PC-3 (cell line): Measurements from ENCODE around the gene MANSC1. TPM values are rescaled to one million over a fixed set of nuclear protein-coding genes. Genes with fewer than 3 reads are reported as not detected.

Source experiments
- ATAC-seq: fragments of 200-7000 bp; cut with Tn5 transposase; 2 replicates; pipeline ENCODE4 v1.9.1; 2020; ENCODE audit warnings: mild to moderate bottlenecking, moderate library complexity
- BruUV-seq: library from RNA; stranded (reverse); fragments of 400-500 nt; replicated peaks from 2 replicates; lab custom pipeline; 2021; lab: Mats Ljungman, UMichigan
- CTCF ChIA-PET: fragments of 300-600 bp; sonication (Branson Sonifier 250); formaldehyde crosslinking; loops from one replicate; lab custom pipeline; 2022; ENCODE audit warnings: antibody characterized with exemption; lab: Charles Lee
- POLR2A ChIA-PET: fragments of 300-600 bp; sonication (Branson Sonifier 250); formaldehyde crosslinking; loops from one replicate; lab custom pipeline; 2022; ENCODE audit warnings: antibody characterized with exemption; ENCODE audit not compliant: unreplicated experiment; lab: Charles Lee
- DNase-seq: peaks from one replicate; pipeline ENCODE4 v3.0.0-alpha.2; 2015
- H2AFZ ChIP-seq: fragments of 300-600 bp; sonication (generic); 2 replicates; pipeline ENCODE4 v1.6.0; 2016; ENCODE audit warnings: antibody characterized with exemption, low read length
- H3F3A ChIP-seq: fragments of 300-600 bp; sonication (generic); one replicate; pipeline ENCODE4 v1.6.0; 2017; ENCODE audit warnings: antibody characterized with exemption, low read length, control low read depth, mild to moderate bottlenecking; ENCODE audit not compliant: unreplicated experiment
- H3K27ac ChIP-seq: fragments of 300-600 bp; sonication (generic); 2 replicates; pipeline ENCODE4 v1.5.1; 2016; ENCODE audit warnings: mild to moderate bottlenecking, low read length
- H3K27me3 ChIP-seq: fragments of 300-600 bp; sonication (generic); 2 replicates; pipeline ENCODE4 v1.6.1; 2016; ENCODE audit warnings: low read length, mixed read lengths
- H3K36me3 ChIP-seq: fragments of 300-600 bp; sonication (generic); 2 replicates; pipeline ENCODE4 v1.6.1; 2016; ENCODE audit warnings: low read depth, mixed run types, low read length, mixed read lengths
- H3K4me1 ChIP-seq: fragments of 300-600 bp; sonication (generic); 2 replicates; pipeline ENCODE4 v1.5.1; 2016; ENCODE audit warnings: low read length; ENCODE audit not compliant: insufficient read depth
- H3K4me2 ChIP-seq: fragments of 300-600 bp; sonication (generic); 2 replicates; pipeline ENCODE4 v1.6.0; 2016; ENCODE audit warnings: low read length
- H3K4me3 ChIP-seq: fragments of 300-600 bp; sonication (generic); 2 replicates; pipeline ENCODE4 v1.5.1; 2016; ENCODE audit warnings: mild to moderate bottlenecking, low read length, mixed read lengths
- H3K79me2 ChIP-seq: fragments of 300-600 bp; sonication (generic); 2 replicates; pipeline ENCODE4 v1.6.1; 2017; ENCODE audit warnings: low read length, mixed read lengths
- H3K9ac ChIP-seq: fragments of 300-600 bp; sonication (generic); 2 replicates; pipeline ENCODE4 v1.6.0; 2016; ENCODE audit warnings: mild to moderate bottlenecking, low read length
- H3K9me2 ChIP-seq: fragments of 300-600 bp; sonication (generic); replicated peaks from 2 replicates; pipeline ENCODE4 v1.6.1; 2016; ENCODE audit warnings: mixed run types, low read length, mixed read lengths
- H3K9me3 ChIP-seq: fragments of 300-600 bp; sonication (generic); 2 replicates; pipeline ENCODE4 v1.6.1; 2016; ENCODE audit warnings: low read length, mixed read lengths
- H4K20me1 ChIP-seq: fragments of 300-600 bp; sonication (generic); 2 replicates; pipeline ENCODE4 v1.6.1; 2016; ENCODE audit warnings: low read length, mixed read lengths
- EZH2 ChIP-seq: fragments of 300-600 bp; sonication (generic); IDR thresholded peaks from one replicate; pipeline ENCODE4 v1.6.1; 2017; ENCODE audit warnings: antibody characterized with exemption, mild to moderate bottlenecking, low read length; ENCODE audit not compliant: unreplicated experiment
- EZH2phosphoT487 ChIP-seq: fragments of 300-600 bp; sonication (generic); IDR thresholded peaks from 2 replicates; pipeline ENCODE4 v1.6.1; 2018; ENCODE audit warnings: mild to moderate bottlenecking, antibody characterized with exemption, low read length, borderline replicate concordance
- intact Hi-C: fragments of 100-400 bp; cut with micrococcal nuclease; formaldehyde crosslinking; loops from 2 replicates; pipeline ENCODE4 v1.9.0; 2023
- total RNA-seq: library from RNA; depleted of rRNA; stranded (reverse); fragments of >200 nt; gene quantifications from 2 replicates; pipeline ENCODE4 v1.2.3, GENCODE V29; 2014; rRNA removed
- TF ChIP-seq, protein P1 (sequence below): fragments of 300-600 bp; sonication (generic); conservative IDR thresholded peaks from 2 replicates; pipeline ENCODE4 v1.5.1; 2017; ENCODE audit warnings: antibody characterized with exemption, low read depth, mild to moderate bottlenecking, low read length

The MANSC1 gene
- total RNA-seq, 1 experiment from 2014 or later = 2.8 TPM

DNA sequence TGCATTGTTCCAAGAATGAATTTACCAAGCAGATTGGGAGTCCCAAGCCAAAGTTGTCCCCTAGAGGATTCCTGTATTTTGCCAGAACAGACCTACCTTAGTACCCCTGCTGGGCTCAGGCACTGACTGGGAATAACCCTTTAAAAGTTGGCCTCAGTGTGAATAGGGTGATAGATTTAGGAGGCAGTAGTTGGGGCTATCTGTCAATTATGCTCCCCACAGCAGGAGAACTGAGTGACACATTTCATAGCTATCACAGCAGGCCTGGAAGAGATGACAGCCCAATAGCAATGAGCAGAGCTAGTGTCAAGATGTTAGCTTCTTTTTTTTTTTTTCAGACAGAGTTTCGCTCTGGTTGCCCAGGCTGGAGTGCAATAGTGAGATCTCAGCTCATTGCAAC is 68.9 kb downstream of the MANSC1 start:
- no TSS peak for BruUV-seq
- no peak overlapping the region for H3K9ac ChIP-seq
- ATAC-seq (no peak), DNase-seq (no peak)
- H3K4me3 ChIP-seq = no peak overlapping the region
- H3K27me3 ChIP-seq = no peaks in the 10 kb centered on the region
- no peaks in the 10 kb centered on the region for H3K9me3 ChIP-seq
- no peak overlapping the region for H3K27ac ChIP-seq
- intact Hi-C loops = no loop called here
- ChIA-PET POLR2A (no interaction called here), CTCF (no interaction called here)
- no peak overlapping the region for H3K4me2 ChIP-seq
- no peaks in the 10 kb centered on the region for H3K79me2 ChIP-seq
- H3K4me1 ChIP-seq = peaks cover 12% of the 10 kb centered on the region; the same call in 1 of the 2 replicates
- H3F3A ChIP-seq = no peaks in the 10 kb centered on the region
- TF ChIP-seq, protein P1, sequence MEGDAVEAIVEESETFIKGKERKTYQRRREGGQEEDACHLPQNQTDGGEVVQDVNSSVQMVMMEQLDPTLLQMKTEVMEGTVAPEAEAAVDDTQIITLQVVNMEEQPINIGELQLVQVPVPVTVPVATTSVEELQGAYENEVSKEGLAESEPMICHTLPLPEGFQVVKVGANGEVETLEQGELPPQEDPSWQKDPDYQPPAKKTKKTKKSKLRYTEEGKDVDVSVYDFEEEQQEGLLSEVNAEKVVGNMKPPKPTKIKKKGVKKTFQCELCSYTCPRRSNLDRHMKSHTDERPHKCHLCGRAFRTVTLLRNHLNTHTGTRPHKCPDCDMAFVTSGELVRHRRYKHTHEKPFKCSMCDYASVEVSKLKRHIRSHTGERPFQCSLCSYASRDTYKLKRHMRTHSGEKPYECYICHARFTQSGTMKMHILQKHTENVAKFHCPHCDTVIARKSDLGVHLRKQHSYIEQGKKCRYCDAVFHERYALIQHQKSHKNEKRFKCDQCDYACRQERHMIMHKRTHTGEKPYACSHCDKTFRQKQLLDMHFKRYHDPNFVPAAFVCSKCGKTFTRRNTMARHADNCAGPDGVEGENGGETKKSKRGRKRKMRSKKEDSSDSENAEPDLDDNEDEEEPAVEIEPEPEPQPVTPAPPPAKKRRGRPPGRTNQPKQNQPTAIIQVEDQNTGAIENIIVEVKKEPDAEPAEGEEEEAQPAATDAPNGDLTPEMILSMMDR = no peak
- TF ChIP-seq EZH2 (no peak), EZH2phosphoT487 (no peak)
- H2AFZ ChIP-seq = no peak overlapping the region
- no peaks in the 10 kb centered on the region for H3K36me3 ChIP-seq
- H3K9me2 ChIP-seq = no peaks in the 10 kb centered on the region
- no peaks in the 10 kb centered on the region for H4K20me1 ChIP-seq

DNA sequence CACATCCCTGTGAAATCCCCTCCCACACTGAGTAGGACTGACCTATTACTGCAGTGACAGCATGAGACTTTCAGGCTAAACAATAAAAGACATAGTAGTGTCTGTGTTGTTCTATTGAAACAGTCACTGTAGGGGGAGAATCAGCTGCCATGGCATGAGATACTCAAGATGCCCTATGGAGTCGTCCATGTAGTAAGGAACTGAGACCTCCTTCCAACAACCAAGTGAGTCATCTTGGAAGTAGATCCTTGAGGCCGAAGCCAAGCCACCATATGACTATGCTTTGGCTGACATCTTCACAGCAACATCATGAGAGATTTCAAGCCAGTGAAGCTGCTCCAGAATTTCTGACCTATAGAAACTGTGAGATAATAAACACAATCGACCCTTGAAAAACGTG is 71.1 kb downstream of the MANSC1 start:
- H3K9me3 ChIP-seq = no peaks in the 10 kb centered on the region
- no peak overlapping the region for H3K4me2 ChIP-seq
- no peaks in the 10 kb centered on the region for H3K36me3 ChIP-seq
- H2AFZ ChIP-seq = no peak overlapping the region
- peaks cover 12% of the 10 kb centered on the region; the same call in 1 of the 2 replicates for H3K4me1 ChIP-seq
- TF ChIP-seq EZH2phosphoT487 (no peak), EZH2 (no peak)
- TF ChIP-seq, protein P1 = no peak
- H3K27ac ChIP-seq = no peak overlapping the region
- H3F3A ChIP-seq = no peaks in the 10 kb centered on the region
- H3K27me3 ChIP-seq = no peaks in the 10 kb centered on the region
- DNase-seq (no peak), ATAC-seq (no peak)
- intact Hi-C loops = no loop called here
- no peak overlapping the region for H3K4me3 ChIP-seq
- no peaks in the 10 kb centered on the region for H4K20me1 ChIP-seq
- H3K79me2 ChIP-seq = no peaks in the 10 kb centered on the region
- H3K9ac ChIP-seq = no peak overlapping the region
- CTCF ChIA-PET = no interaction called here
- POLR2A ChIA-PET = no interaction called here
- H3K9me2 ChIP-seq = no peaks in the 10 kb centered on the region
- no TSS peak for BruUV-seq

Other genes starting within 250 kb of the MANSC1 start
- 15.5 and 17.3 TPM in 2 replicates for gene LRP6, start 83.2 kb downstream of the MANSC1 start, total RNA-seq
- gene BORCS5, start 6.8 kb upstream of the MANSC1 start, total RNA-seq = 2.3 and 7.7 TPM in 2 replicates
- gene DUSP16, start 212.6 kb upstream of the MANSC1 start, total RNA-seq = 4.4 and 6.7 TPM in 2 replicates